COLO829 (cell line): Measurements from ENCODE around the gene FCER1G.

Source experiments
- DNase-seq: peaks from one replicate; pipeline ENCODE4 v3.0.0; 2012; ENCODE audit warnings: low spot score

The FCER1G gene

DNA sequence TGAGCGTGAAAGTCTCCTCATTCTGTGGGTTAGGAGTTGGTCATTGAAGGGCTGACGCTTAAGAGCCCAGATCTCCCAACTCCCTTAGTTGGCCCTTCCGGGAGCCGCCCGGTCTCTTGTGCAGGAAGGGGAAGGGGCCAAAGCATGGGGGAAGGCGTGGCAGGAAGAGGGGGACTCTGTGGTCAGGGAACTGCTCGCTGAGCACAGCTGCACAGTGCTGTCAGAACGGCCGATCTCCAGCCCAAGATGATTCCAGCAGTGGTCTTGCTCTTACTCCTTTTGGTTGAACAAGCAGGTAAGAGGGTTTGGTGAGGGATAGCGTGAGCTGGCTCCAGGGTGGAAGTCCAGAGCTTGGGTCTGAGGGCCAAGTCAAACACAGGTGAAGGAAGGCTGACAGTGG lies at the start of gene FCER1G:
Gene FCER1G, plus strand, starts transcription at position 220 of the 400 bp plus-strand sequence. Its CDS starts 27 bp downstream, at position 247.
- no peak for DNase-seq

DNA sequence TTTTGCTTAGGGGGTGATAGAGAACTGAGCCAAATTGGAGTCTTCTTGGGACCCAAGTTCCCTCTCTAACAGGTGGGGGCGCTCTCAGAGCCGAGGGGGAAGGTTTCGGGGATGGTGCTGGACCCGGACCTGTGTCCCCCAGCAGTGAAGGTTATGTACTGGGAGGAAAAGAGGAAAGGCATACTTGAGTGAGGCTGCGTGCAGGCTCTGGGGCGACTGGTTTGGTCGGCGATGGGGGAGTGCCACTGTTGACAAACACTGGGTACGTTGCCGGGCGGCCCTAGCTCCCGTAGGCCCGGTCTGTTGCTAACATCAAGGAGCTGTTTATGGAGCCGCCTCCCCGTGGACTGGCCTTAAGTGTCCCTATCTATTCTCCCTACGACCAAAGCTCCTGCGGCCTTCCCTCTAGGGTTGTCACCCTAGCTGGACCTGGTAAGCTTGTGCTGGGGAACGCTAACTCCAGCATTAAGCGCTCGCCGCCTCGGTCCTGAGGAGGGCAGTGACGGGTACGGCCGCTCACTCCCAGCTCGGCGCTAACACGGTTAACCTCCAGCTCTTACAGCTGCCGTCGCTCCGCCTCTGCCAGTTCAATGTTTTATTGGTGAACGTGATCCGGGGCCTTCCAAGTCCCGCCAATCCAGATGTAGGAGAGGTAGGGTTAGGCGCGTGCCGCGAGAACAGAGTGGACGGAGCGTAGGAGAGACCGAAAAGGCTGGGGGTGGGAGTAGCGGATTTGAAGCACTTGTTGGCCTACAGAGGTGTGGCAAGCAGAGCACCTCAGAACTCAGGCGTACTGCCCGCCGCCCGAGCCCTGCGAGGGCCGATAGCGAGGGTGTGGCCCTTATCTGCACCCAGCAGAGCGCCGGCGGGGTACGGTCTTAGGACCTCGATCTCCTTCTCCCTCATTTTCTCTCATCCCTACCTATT lies 49.1 kb upstream of the FCER1G start, which contains the start of gene PPOX:
Gene PPOX, plus strand, starts transcription at position 685 of the 927 bp plus-strand sequence. CDS start 422 bp downstream, outside the sequence.
- DNase-seq: peak; percentile 96

DNA sequence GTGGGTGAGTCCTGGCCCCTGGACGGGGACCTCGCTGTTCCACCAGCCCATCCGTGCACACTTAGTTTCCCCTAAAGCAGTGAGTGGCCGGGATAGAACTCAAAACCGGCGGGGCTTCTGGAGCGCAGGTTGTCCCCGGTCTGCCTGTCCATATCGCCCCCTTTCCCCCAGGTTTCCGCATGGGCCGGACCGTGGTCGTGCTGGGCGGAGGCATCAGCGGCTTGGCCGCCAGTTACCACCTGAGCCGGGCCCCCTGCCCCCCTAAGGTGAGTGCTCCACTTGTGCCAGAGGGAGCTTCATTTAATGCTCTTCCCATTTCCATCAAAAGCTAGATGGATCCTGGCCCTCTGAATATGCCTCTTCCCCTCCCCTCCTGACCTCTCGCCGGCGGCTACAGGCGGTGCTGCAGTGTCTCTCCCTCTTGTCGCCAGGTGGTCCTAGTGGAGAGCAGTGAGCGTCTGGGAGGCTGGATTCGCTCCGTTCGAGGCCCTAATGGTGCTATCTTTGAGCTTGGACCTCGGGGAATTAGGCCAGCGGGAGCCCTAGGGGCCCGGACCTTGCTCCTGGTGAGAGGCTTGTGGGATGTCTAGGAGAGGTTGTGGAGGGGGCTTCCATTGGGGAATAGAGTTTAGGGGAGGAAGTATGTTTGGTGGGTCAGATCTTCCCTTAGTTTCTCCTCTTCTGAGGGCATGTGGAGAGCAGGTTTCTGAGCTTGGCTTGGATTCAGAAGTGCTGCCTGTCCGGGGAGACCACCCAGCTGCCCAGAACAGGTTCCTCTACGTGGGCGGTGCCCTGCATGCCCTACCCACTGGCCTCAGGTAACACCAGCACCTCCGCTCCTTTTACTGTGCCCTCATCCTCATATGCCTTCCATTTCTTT lies 48.2 kb upstream of the FCER1G start:
- DNase-seq: no peak

DNA sequence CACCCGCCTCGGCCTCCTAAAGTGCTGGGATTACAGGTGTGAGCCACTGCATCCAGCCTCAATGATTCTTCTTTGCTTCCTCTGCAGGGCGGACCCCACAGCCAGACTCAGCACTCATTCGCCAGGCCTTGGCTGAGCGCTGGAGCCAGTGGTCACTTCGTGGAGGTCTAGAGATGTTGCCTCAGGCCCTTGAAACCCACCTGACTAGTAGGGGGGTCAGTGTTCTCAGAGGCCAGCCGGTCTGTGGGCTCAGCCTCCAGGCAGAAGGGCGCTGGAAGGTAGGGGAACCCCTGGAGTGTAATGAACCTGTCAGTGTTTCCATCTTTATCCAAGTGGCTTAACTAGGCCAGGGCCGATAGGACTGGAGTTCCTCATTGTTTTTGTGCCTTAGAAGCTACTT lies 46.2 kb upstream of the FCER1G start:
- DNase-seq: no peak

DNA sequence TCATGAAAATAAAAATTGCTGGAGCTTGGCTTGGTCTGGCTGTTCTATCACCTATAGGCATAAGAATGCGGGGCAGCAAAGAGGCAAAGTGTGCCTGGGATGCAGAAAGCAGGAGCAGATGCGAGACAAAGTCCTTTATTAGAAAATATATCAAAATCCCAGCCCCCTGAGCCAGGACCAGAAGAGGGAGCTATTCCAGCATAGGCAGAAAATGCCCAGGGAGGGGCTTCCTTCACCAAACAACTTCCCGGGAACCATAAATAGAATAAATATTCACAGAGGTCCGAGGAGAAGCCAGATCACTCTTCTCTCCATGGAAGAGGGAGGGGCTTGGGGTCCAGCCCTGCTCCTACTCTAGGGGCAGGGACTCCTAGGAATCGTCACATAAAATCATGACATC lies 43.9 kb upstream of the FCER1G start:
- DNase-seq: no peak

DNA sequence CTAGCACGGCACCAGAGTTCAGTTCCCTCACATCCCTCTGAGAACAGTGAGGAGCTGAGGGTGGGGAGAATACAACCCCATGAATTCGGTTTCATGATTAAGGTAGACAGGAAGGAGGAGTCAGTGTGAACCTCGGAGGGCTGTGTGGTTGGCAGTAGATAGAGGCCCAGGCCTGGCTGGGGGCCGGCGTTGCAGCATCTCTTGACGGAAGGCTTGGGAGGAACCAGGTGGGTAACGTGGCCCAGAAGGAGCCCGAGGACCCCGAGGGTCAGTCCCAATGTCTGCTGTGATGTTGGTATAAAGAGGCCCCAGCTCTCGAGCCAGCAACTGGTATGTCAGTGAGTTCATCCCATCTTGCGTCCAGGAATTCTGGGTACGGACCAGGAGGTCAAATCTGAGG lies 43.4 kb upstream of the FCER1G start:
- DNase-seq: no peak

DNA sequence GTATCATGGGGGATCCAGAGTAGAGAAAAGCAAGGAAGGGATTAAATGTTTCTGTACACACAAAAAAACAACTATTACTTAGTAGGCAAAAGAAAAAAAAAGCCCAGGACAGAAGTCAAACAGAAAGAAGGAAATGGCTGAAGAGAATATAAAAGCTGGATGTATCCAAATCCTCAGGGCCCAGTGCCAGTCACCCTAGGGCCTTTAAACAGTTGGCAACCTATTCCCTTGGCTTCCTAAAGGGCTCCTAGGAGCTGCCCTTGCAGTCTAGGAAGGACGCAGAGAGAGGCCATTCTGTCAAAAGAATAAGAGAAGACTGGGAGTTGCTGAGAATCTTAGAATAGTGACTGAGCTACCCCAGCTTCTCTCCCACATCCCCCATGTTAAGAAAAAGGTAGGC lies 42.7 kb upstream of the FCER1G start:
- DNase-seq: no peak

DNA sequence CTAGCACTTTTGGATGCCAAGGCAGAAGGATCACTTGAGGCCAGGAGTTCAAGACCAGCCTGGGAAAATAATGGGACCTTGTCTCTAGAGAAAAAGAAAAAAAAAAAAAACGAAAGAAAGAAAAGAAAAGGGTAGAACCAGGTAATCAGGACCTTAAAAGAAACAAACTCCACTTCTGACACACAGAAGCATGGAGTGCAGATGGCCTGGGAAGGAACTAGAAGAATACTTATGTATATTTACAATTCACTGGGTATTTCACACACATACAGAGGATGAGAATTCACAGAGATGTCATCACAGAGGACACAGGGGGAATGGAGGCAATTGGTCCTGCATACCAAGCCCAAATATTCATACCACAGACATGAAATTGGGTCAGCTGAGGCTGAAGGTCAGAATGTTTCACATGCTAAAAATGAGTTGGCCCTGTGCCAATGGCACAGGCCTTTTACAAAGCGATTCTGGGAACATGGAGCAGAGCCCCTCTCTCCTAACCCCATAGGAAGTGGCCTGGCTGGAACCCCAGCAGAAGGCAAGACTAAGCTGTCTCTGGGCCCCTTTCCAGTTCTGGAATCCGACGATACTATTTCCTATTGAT lies 42.2 kb upstream of the FCER1G start:
- no peak for DNase-seq

DNA sequence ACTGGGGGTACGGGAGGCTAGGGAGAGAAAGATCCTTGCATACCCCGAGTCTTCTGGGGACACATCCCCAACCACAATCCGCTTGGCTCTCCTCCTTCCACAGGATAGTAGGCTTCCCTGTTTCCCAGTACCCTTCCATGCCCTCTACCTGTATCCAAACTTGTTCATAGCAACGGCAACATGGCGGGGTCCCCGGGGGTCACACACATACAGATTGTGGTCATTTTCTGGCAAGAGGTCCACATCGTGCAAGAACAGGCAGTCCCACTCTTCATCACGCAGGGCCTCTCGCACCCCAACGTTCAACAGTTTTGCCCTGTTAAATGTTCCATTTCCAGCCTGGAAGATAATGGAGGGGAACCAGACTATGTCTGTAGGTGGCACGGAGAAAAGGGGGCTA lies 41.4 kb upstream of the FCER1G start:
- DNase-seq: no peak

DNA sequence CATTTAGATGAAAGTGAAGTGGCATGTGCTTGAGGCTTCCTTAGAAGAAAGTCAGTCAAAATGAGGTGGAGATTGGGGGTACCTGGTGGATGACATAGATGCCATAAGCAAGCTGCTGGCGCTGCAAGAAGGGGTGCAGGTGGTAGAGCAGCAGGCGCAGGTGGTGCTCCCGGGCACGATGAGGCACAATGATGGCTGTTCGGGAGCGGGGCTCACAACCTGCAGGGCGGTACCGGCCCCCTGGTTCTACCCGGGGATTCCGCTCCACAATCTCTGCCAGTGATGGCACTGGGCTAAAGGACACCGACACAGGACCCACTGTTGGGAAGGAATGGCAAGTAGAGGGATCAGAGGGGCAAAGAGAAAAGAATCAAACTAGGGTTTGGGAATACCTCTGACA lies 40.2 kb upstream of the FCER1G start:
- DNase-seq: no peak

DNA sequence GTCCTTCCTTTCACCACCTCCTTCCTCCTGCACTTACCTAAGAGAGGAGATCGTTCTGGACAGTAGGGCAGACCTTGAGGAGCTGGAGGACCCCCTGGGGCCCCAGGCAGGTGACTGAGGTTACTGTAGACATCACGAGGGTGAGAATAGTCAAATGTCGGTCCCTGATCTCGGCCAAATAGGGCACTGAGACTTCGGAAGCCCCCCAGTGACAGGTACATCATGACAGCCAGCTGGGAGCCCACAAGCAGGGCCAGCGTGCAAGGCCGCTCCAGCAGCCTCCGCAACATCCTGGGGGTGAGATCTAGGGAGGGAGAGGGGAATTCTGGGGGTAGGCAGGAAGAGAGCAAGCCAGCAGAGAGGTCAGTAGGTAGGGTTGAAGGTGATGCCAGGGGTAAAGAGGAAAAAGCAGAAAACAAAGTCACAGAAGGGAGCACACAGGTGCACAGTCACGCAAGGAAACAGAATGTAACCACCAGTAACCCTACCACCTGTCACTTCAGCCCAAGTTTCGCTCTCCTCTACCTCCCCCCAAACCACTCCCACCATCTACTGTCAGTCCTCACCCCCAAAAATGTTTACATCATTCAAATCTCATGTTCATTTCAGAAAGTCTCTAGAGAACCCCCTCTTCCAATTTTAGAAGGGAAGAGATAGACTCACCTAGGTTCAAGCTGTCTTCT lies 39.2 kb upstream of the FCER1G start:
- DNase-seq: no peak

DNA sequence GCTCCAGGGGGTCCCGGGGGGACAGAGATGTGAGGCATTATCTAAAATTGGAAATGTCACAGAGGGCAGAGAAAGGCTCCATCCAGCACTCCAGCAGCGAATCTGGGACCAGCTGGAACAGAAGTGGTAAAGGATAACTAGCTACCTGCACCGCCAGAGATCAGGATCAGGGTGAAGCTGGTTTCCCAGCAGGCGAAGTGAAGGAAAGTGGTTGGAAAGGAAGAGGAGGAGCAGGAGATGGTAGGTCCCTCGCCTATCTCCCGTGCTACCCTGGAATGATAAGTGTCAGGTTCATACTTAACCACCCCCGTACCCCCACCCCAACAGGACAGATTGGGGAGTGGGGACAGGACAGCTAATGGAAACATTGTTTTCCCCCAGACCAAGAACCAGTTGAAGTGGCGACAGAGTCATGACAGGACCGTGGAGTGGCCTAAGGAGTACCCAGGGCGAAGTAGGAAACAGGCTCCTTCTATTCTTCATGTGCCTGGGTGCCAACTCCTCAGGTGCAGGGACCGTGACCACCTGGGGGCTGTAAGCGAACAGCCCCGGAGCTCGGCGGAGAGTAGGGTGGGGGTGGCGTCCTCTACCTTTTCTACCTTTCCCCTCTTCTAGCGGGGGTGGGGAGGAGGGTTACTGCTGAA lies 38.5 kb upstream of the FCER1G start:
- DNase-seq: no peak

DNA sequence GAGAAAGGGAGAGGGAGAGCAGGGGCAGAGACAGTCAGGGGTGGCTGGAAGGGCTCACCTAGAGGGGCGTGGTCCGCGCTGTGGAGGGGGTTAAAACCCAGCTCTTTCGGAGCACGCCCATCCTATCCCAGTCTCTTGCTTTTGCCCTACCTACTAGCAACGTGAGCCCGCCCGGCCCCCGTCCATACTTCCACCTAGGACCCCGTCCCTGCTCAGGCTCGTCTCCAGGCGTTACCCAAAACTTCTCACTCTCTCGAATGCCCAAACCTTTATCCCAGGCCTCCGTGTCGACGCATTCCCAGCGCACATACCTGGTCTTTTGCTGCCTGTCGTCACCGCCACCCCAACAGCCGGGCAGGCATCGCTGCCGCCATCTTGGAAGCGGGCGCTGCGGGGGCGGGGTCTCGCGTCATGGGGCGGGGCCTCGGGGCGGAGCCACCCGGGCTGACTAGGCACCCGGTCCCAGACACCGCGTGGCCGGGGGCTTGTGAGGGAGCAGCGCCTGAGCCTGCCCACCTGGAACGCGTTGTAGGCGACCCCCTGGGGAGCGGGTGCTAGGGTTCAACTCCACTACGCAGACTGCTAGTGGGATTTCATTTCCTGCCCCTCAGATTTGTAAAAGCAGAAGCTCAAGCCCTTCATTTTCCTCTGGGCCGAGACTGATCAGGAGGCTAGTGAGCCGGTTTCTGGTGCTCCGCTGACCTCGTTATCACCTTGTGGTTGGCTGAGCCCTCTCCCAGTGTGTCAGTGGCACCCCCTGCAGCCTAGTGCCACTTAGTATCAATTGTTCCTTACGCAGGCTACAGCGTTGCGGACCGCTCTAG lies 37.8 kb upstream of the FCER1G start, which contains the start of gene B4GALT3:
Gene B4GALT3, minus strand, starts transcription at position 396 of the 824 bp plus-strand sequence. CDS start 1,447 bp downstream, outside the sequence.
- DNase-seq: peak; percentile 98

DNA sequence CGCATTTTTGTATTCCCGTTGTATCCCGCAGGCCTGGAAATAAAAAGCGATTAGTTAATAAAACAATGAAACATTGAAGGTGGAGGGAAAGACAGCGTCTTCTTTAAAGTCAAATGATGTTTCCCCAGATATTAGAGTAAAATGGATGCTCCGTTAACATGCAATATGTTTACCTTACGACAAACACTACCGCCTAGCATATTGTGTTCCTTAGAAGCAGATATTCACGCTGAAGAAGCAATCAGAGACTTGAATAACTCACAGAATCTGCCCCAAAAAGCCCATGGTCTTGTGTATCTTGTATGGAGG lies 37.2 kb upstream of the FCER1G start:
- no peak for DNase-seq

DNA sequence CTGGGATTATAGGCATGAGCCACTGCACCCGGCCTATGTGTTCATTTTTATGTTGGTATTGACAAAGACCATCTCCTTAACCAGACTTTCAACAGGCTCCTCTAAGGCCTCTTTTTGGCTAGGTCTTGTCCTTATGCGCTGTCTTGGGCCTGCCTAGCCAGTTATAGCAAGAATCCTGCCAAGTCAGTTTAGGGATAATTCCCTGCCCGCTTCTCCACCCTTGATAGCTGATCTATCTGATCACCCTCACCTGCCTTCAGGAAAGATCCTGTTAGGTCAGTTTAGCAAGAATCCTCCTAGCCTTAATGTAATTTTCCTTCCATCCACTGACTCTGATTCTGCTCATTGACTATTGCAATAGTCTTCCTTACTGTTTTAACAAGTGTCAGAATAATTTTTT lies 35.4 kb upstream of the FCER1G start:
- DNase-seq: no peak

DNA sequence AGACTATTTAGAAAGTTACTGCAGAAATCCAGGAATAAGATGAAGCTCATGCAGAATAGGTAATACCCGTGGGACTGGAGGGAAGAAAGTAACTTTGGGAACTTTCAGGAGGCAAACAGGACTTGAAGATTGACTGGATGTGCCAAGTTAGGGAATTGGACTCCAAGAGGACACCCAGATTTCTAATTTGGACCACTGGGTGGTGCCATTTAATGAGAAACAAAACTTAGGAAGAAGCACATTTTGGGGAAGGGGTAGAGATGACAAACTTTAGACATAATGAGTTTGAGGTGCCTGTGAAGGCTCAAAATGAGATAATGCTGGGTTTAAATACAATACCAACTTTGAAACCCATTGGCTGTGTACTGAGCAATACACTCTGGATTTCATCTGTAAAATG lies 34.5 kb upstream of the FCER1G start:
- DNase-seq: no peak

DNA sequence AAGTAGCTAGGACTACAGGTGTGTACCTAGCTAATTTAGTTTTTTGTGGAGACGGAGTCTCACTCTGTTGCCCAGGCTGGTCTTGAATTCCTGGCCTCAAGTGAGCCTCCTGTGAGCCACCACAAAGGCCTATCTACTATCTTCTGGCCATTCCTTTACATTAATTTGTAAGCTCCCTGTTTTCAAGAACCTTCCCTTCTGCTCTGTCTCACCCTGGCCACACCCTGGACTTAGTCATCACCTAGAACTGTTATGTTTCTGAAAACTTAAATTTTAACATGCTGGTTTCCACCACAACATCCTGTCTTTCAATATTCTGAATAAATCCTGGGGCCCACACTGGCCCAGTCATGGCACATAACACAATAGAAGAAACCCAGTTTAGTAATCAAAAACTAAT lies 32.9 kb upstream of the FCER1G start:
- DNase-seq: no peak

DNA sequence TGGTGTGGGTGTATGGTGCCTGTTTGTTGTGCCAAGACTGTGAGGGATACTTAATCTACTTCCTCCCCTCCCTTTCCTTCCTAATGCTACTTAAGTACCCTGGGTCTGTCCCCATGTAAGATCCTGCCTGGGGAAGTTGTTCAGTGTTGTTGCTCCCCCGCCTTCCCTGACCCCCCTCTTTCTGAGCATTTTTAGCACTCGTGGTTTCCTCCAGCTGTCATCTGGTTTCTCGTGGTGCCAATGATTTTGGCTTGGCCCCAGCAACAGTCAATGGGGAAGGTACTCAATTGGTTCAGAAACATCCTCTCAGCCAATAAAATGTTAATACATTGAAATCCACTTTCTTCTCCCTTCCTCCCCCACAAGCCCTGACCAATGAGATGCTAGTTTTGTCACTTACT lies 29.8 kb upstream of the FCER1G start:
- peak; percentile 50 for DNase-seq

DNA sequence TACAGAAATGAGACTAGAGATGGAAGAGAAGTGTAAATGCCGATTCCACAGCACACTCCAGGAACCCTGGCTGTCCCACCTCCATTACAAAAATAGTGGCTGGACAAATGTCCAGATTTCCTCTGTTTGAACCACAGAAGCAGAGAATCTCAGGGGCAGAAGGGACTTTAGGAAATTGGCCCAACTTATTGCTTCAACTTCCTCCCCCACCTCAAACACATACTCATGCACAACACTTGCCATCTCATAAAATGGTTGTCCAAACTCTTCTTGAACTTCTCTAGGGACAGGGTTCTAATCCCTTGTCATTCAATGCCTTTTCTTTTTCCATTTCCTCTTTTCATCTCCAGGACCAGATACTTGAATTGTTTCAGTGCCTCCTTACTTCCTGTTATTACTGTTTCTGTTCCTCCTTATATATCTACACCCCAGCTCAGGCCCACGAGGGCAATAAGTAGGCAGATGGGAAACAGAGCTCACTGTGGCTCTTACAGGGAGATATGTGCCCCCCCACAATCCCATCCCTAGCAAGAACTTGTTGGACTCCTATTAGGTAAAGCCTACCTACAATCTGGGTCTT lies 29.3 kb upstream of the FCER1G start:
- no peak for DNase-seq

DNA sequence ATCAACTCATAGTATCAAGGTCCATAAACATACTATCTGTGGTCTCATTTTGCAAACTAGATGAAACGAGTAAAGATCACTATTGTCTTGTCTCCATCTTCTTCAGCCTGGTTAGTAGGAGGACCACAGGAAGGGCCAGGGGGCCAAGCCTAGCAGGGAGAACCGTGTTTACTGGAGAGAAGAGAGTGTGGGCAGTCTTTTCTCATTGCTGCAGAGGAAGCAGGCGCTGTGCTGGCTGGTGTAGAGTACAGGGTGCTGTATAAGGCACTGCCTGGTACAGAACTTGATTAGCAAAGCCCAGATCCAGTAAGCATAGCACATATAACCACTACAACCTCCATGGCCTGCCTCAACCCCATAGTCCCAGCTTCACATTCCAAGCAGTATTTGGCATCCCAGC lies 27.8 kb upstream of the FCER1G start:
- no peak for DNase-seq
